GM19395 (cell line): ENCODE results near the gene SULT1A2.
"Not testable (repeated sequence)": the region's sequence is repeated elsewhere in the genome, so short reads cannot be mapped to it uniquely, and the experiment has no call there.

Source experiments
- ATAC-seq: cut with Tn5 transposase; IDR thresholded peaks from one replicate; pipeline ENCODE4 v1.9.1; 2021; ENCODE audit warnings: mild to moderate bottlenecking, moderate library complexity; ENCODE audit not compliant: unreplicated experiment

The SULT1A2 gene

DNA sequence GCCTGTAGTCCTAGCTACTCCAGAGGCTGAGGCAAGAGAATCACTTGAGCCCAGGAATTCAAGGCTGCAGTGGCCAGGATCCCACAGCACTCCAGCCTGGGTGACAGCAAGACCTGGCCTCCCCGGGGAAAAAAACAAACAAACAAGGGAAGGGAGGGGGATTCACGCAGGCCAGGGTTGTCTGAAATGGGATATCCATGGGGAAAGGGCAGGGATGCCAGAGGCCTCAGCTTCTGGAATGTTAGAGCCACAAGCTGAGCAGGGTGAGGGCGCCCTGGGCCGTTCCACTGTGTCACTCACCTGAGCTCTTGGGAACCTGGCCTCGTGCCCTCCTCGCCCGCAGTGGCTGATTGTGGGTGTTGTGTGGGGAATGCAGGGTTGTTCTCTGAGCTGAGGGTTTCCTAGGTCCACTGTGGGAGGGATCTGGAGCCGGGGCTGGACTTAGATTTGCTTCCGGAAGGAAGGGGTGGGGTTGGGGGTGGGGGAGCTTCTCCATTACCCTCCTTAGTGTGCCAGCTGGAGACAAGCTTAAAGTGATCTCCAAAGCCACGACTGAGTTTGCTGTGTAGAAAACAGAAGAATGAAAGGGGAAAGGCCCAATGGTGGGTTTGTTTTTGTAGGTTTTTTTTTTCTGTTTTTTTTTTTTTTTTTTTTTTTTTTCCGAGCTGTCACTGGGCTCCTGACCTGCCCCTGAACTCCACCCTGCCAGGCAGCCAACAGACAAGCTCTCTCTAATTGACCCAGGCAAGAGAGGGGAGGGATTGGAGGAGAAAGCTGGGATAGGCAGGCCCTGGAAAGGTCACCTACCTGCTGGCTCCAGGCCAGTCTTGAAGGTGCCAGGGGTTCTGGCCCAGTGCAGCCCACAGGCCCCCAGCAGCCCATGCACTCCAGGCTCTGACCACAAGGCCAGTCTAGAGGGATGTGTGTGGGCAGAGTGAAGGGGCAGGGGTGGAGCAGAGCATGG lies 13.1 kb upstream of the SULT1A2 start, which contains the start of gene SULT1A1:
Gene SULT1A1, minus strand, starts transcription at position 414 of the 964 bp plus-strand sequence. CDS start 1,189 bp downstream, outside the sequence.
- no peak for ATAC-seq

DNA sequence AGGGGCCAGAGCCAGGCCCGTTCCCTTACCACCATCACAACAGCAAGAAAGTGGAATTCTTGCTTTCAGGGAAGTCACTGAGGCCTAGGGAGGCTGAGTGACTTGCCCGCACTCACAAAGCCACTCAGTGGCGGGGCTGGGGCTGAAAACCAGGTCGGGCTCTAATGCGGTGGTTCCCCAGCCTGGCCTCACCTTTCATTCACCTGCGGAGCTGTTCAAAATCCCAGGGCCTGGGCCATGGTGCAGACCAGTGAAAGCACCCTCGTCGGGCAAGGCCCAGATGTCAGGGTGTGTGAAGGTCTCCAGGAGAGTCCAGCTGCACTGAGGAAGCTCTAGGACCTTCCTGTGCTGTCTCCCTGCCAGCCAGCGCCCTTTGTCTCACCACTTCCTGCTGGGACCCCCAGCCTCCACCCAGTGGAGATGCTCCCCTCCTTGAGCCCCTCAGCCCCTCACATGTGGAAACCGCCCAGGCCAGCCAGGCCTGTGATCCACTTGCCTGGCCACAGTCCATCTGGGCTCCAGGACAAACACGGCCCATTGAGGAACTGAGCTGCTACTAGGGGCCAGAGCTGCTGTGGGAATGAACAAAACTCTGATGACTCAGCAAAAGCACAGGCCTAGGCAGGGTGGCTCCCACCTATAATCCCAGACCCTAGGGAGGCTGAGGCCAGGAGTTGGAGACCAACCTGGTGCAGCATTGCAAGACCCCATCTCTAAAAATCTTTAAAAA lies 12.2 kb upstream of the SULT1A2 start:
- ATAC-seq = not testable (repeated sequence)

DNA sequence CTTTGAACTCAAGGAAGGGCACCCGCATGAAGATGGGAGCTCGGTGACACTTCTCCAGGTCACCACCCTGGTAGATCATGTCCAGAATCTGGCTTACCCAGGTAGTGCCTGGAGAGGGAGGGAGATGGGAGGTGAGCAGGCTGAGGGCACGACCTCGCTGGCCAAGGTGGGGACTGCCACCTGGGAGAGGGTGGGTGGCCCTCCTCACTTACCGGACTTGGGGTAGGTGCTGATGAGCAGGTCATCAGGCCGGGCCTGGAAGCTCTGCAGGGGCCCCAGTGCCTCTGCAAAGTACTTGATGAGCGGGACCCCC lies 11.6 kb upstream of the SULT1A2 start:
- ATAC-seq = not testable (repeated sequence)

DNA sequence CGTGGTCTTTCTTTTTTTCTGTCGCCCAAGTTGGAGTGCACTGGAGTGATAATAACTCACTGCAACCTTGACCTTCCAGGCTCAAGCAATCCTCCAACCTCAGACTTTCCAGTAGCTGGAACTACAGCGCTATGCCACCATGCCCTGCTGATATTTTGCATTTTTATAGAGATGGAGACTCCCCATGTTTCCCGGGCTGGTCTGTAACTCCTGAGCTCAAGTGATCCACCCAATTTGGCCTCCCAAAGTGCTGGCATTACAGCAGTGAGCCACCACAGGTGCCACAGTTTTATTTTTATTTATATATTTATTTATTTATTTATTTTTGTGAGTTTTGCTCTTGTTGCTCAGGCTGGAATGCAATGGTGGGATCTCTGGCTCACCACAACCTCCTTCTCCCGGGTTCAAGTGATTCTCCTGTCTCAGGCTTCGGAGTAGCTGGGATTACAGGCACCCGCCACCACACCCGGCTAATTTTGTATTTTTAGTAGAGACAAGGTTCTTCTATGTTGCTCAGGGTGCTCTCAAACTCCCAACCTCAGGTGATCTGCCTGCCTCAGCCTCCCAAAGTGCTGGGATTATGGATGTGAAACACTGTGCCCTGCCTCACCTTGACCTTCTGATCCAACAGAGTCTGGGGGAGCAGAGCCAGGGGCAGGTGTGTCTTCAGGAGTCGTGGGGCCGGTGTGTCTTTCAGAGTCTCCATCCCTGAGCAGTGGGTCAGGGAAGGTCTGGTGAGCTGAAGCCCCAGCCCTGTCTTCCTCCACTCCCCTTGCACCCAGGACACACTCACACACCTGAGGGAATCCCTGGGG lies 11.0 kb upstream of the SULT1A2 start:
- not testable (repeated sequence) for ATAC-seq

- ATAC-seq = no peak
Observed at GRCh38 chr16:28607116-28607623, 10.3 kb upstream of the SULT1A2 start.

GRCh38 chr16:28606291-28607115 lies 9.7 kb upstream of the SULT1A2 start:
- ATAC-seq = no peak

GRCh38 chr16:28604186-28604565 lies 7.3 kb upstream of the SULT1A2 start:
- ATAC-seq = no peak

GRCh38 chr16:28603381-28604185 lies 6.7 kb upstream of the SULT1A2 start:
- ATAC-seq = no peak

DNA sequence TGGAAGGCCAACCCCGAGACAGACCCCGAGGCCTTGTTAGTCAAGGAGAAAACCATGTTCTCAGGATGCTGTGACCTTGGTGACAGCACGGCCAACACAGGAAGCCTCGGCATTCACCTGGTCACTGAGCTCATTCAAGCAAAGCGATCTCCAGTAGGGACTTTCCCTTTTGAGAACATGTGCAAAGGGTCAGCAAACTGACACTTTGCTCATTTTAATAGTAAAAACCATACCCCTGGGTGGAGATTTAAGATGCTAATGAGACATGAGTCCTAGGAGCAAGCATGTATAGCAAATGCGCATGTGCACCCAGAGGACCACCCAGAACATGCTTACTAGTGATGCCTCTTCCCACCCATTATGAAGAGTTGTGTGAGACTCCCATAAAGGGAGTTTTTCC lies 5.7 kb upstream of the SULT1A2 start:
- ATAC-seq = no peak

GRCh38 chr16:28602062-28602461 lies 5.2 kb upstream of the SULT1A2 start:
- ATAC-seq = not testable (repeated sequence)

GRCh38 chr16:28601589-28601988 lies 4.7 kb upstream of the SULT1A2 start:
- not testable (repeated sequence) for ATAC-seq

DNA sequence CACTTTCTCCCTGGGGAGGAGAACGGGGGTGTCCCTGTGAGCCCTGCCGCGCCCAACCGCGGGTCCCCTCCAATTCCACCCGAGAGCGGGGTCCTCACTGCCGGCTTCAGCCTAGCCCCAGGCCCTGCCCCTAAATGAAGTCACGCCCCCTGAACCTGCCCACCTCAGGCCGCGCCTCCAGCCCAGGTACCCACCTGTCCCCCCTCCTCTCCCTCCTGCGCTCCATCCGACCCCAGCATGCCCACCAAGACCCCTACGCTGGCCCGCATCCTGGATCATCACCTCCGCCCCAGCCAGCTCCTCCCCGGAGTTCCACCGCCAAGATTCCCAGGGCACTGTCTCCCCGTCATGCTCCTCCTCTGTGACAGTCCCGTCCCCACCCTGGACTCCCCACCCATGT lies 4.1 kb upstream of the SULT1A2 start:
- not testable (repeated sequence) for ATAC-seq

DNA sequence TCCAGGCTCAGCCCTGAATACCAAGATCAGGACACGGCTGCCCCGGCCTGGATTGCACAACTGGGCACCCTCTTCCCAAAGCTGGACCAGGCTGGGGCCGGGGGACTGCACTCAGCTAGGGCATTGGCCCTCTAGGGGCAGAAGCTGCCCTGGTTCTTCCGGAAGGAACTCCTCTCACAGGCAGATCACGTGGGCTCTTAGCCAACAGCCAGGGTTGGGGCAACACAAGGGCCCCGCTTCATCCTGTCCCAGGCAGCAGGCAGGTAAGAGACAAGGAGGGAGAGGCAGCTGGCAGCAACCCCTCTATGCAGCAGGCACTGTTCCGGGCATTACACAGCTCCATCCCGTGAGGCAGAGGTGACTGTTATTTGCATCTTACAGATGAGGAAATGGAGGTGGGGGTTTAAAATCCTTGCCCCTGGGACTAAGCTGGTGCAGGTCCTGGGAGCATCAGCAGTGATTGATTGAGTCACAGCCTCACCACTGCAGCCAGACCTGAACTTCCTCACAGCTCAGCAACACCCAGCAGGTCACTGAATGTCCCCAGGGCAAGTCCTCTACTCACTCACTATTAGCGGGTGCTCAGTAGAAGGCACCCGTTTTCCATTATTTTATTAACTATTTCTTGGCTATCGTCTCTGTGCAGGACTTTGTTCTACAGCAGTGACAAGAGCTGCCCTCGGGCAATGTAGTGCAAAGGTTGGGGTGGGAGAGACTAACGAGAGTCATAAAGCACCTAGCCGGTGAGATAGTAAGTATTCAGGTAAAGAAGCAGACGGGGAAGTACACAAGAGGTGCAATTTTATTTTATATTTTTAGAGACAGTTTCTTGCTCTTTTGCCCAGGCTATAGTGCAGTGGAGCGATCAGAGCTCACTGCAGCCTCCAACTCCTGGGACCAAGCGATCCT lies 2.8 kb upstream of the SULT1A2 start:
- not testable (repeated sequence) for ATAC-seq

GRCh38 chr16:28597692-28598261 lies 927 bp upstream of the SULT1A2 start:
- ATAC-seq = no peak

DNA sequence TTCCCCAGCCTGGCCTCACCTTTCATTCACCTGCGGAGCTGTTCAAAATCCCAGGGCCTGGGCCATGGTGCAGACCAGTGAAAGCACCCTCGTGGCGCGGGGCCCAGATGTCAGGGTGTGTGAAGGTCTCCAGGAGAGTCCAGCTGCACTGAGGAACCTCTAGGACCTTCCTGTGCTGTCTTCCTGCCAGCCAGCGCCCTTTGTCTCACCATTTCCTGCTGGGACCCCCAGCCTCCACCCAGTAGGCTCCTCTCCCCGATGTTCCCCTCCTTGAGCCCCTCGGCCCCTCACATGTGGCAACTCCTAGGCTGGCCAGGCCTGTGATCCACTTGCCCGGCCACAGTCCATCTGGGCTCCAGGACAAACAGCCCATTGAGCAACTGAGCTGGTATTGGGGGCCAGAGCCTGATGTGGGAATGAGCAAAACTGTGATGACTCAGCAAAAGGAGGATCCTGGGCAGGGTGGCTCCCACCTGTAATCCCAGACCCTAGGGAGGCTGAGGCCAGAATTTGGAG lies 677 bp downstream of the SULT1A2 start:
- ATAC-seq = no peak

DNA sequence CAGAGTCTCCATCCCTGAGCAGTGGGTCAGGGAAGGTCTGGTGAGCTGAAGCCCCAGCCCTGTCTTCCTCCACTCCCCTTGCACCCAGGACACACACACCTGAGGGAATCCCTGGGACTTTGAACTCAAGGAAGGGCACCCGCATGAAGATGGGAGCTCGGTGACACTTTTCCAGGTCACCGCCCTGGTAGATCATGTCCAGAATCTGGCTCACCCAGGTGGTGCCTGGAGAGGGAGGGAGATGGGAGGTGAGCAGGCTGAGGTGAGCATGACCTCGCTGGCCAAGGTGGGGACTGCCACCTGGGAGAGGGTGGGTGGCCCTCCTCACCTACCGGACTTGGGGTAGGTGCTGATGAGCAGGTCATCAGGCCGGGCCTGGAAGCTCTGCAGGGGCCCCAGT lies 1.4 kb downstream of the SULT1A2 start:
- not testable (repeated sequence) for ATAC-seq

DNA sequence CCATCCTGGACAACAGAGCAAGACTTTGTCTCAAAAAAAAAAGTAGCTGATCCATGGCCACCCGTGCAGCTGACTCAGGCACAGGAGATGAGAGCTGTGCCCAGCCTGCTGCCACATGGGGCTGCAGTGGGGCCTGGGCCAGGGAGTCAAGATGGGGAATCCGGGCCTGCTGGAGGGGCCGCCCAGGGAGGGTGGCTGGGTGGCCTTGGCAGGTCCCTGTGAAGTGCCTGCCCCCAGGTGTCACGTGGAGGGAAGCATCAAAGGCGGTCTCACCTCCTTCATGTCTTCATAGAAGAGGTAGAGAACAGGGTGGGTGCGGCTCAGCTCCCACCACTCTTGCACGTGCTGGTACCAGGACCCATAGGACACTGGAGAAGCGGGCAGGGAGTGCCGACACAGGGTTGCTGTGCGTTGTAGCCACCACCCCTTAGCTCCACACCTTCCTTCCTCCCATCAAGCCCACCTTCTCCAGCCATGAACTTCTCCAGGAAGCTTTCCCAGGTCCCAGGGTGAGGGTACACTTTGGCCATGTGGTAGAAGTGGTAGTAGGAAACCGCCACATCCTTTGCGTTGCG lies 3.8 kb downstream of the SULT1A2 start:
- no peak for ATAC-seq
